HFFc6 (cell line): Measurements from ENCODE around the gene GYPC. TPM values are rescaled to one million over a fixed set of nuclear protein-coding genes. Genes with fewer than 3 reads are reported as not detected.
"Not testable (repeated sequence)": the region's sequence is repeated elsewhere in the genome, so short reads cannot be mapped to it uniquely, and the experiment has no call there.

Experiments
- DNase-seq: peaks from one replicate; pipeline ENCODE4 v3.0.0-alpha.2; 2018
- H3K27ac Mint-ChIP-seq: 2 replicates; pipeline ENCODE4 v1.8.0; 2020; ENCODE audit warnings: mild to moderate bottlenecking, mixed read lengths
- H3K27me3 Mint-ChIP-seq: 2 replicates; pipeline ENCODE4 v1.8.0; 2021; ENCODE audit warnings: mild to moderate bottlenecking, moderate library complexity, mixed read lengths; ENCODE audit not compliant: insufficient read depth
- H3K36me3 Mint-ChIP-seq: 2 replicates; pipeline ENCODE4 v1.8.0; 2021; ENCODE audit warnings: low read depth, mixed read lengths
- H3K4me1 Mint-ChIP-seq: 2 replicates; pipeline ENCODE4 v1.8.0; 2020; ENCODE audit warnings: low read depth, mixed read lengths
- H3K4me3 Mint-ChIP-seq: 2 replicates; pipeline ENCODE4 v1.8.0; 2020; ENCODE audit warnings: mild to moderate bottlenecking, moderate library complexity, mixed read lengths
- H3K9me3 Mint-ChIP-seq: 2 replicates; pipeline ENCODE4 v1.8.0; 2020; ENCODE audit warnings: mild to moderate bottlenecking, mixed read lengths
- CTCF ChIP-seq: fragments of 200-600 bp; sonication (generic); IDR thresholded peaks from 2 replicates; pipeline ENCODE4 v1.5.0; 2021; ENCODE audit warnings: antibody characterized with exemption, mild to moderate bottlenecking
- total RNA-seq, 6 experiments: library from RNA; stranded (reverse); fragmentation: NEBNext Ultra II Directional; extraction: Animal tissue kit (Norgen Biotek cat#: 25700); gene quantifications; 2 replicates in 1 of 6; 3 replicates in 5 of 6; pipeline ENCODE4 v1.2.3, GENCODE V29; 2021

Gene GYPC
- total RNA-seq, 6 experiments from 2014 or later: 19.4 to 29.6 (median 21.3) TPM

DNA sequence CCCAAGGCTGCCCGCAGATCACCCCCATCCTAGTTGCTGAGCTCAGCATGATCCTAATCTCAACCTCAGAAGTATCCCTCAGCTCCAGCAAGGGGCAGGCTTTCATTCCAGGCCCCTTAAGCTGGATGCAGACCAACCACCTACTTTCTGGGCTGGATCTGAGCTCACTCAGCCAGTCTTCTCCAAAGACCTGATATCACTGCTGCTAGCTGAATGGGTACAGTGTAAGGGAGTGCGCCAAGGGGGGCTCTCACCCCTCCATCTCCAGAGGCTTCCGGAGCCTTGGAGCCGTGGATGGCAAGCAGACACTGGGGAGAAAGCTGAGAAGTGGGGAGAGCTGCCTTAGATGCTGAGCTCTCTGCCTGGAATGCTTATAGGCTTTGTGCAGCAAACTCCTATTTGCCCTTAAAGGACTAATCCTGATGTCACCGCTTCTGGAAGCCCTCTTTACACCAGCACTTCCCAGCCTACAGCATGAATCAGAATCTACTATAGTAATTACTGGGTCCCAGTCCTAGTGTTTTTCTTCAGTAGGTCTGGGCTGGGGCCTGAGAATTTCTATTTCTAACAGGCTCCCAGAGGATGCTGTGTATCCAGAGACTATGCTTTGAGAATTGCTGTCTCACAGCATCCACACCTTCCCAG, 31.0 kb downstream of the GYPC start:
- Mint-ChIP-seq H3K36me3 (no peaks in the 10 kb centered on the region), H3K4me3 (no peak overlapping the region), H3K27me3 (no peaks in the 10 kb centered on the region), H3K27ac (no peak overlapping the region), H3K9me3 (no peaks in the 10 kb centered on the region), H3K4me1 (no peaks in the 10 kb centered on the region)
- peak; percentile 11 for DNase-seq
- TF ChIP-seq CTCF: no peak

GRCh38 chr2:126687503-126687902, 31.5 kb downstream of the GYPC start:
- DNase-seq: no peak
- no peaks in the 10 kb centered on the region for H3K36me3 Mint-ChIP-seq
- peaks cover 1% of the 10 kb centered on the region; the same call in 1 of the 2 replicates for H3K27me3 Mint-ChIP-seq
- no peak for TF ChIP-seq CTCF
- no peak overlapping the region for H3K27ac Mint-ChIP-seq
- no peaks in the 10 kb centered on the region for H3K4me1 Mint-ChIP-seq
- H3K4me3 Mint-ChIP-seq: no peak overlapping the region
- no peaks in the 10 kb centered on the region for H3K9me3 Mint-ChIP-seq

DNA sequence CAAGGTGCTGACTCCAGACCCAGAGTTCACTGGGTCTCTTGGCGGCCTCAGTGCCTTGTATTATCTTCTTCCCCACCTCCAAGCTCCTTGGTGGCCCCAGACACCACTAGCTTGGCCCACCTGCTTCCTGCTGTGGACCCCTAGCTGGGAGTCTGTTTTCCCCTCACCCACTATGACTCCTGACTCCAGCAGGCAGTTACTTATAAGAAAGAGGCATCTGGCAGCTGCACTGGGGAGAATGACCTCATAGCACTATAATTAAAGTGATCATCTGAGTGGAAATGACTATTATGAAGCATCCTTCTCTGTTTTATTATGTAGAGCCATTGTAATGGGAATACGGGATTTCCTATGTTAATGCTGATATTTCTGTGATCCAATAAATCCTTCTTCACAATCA, 32.6 kb downstream of the GYPC start:
- H3K27ac Mint-ChIP-seq, H3K4me3 Mint-ChIP-seq, H3K36me3 Mint-ChIP-seq, H3K4me1 Mint-ChIP-seq, DNase-seq, H3K9me3 Mint-ChIP-seq, H3K27me3 Mint-ChIP-seq: not testable (repeated sequence)

DNA sequence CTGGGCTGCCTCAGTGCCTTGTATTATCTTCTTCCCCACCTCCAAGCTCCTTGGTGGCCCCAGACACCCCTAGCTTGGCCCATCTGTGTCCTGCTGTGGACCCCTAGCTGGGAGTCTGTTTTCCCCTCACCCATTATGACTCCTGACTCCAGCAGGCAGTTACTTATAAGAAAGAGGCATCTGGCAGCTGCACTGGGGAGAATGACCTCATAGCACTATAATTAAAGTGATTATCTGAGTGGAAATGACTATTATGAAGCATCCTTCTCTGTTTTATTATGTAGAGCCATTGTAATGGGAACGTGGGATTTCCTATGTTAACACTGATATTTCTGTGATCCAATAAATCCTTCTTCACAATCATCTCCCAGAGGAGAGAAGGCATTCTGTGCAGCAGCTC, 36.3 kb downstream of the GYPC start:
- not testable (repeated sequence) for H3K9me3 Mint-ChIP-seq, DNase-seq, H3K4me1 Mint-ChIP-seq, H3K27ac Mint-ChIP-seq, H3K27me3 Mint-ChIP-seq, H3K4me3 Mint-ChIP-seq
- H3K36me3 Mint-ChIP-seq: peaks cover 14% of the 10 kb centered on the region; the same call in 1 of the 2 replicates

GRCh38 chr2:126692934-126693592, 37.1 kb downstream of the GYPC start:
- H3K36me3 Mint-ChIP-seq: peaks cover 14% of the 10 kb centered on the region; the same call in 1 of the 2 replicates
- not testable (repeated sequence) for H3K27ac Mint-ChIP-seq, DNase-seq, H3K4me1 Mint-ChIP-seq, H3K9me3 Mint-ChIP-seq, H3K4me3 Mint-ChIP-seq, H3K27me3 Mint-ChIP-seq

- Mint-ChIP-seq H3K4me3 (no peak overlapping the region), H3K9me3 (no peaks in the 10 kb centered on the region), H3K27ac (no peak overlapping the region), H3K27me3 (peaks cover 1% of the 10 kb centered on the region; the same call in 1 of the 2 replicates), H3K36me3 (peaks cover 14% of the 10 kb centered on the region; the same call in 1 of the 2 replicates), H3K4me1 (0 out of 2 replicates have a peak, but pooled peaks cover 10% of the 10 kb centered on the region)
- no peak for DNase-seq
- TF ChIP-seq CTCF: no peak
Observed at GRCh38 chr2:126696644-126697520, 40.9 kb downstream of the GYPC start.
